Measurements from ENCODE around the gene MED9.

The MED9 gene

DNA sequence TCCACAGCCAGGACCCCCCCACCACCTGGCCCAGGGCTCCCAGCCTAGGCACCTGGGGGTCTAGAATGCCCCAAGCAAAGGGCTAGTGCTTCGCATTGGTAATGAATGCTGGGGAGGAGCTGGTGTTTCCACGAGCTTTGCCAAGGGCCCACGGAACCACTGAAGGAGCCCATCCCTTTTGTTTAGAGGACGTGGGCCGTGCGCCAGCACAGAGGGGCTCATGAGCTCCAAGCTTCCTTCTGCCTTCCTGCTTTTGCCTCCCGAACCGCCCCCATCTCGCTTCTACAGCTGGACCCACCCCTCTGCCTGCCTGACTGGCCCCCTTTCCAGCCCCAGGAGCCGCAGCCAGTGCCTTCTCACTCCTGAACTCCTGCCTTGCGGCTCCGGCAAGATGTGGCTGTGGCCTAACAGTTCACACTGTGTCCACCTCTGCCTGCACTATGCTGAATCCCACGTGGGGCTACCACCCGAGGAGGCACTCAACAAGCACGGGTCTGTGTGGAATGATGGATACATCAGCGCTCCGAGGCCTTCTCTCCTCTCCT lies 51.2 kb downstream of the MED9 start:
- H3K4me3 ChIP-seq (ENCODE audit: low read depth, low read length): no peak overlapping the region
- TF ChIP-seq, protein P1, sequence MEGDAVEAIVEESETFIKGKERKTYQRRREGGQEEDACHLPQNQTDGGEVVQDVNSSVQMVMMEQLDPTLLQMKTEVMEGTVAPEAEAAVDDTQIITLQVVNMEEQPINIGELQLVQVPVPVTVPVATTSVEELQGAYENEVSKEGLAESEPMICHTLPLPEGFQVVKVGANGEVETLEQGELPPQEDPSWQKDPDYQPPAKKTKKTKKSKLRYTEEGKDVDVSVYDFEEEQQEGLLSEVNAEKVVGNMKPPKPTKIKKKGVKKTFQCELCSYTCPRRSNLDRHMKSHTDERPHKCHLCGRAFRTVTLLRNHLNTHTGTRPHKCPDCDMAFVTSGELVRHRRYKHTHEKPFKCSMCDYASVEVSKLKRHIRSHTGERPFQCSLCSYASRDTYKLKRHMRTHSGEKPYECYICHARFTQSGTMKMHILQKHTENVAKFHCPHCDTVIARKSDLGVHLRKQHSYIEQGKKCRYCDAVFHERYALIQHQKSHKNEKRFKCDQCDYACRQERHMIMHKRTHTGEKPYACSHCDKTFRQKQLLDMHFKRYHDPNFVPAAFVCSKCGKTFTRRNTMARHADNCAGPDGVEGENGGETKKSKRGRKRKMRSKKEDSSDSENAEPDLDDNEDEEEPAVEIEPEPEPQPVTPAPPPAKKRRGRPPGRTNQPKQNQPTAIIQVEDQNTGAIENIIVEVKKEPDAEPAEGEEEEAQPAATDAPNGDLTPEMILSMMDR (IDR thresholded peaks at IDR 0.05; ENCODE audit: low read depth, low read length): no peak

DNA sequence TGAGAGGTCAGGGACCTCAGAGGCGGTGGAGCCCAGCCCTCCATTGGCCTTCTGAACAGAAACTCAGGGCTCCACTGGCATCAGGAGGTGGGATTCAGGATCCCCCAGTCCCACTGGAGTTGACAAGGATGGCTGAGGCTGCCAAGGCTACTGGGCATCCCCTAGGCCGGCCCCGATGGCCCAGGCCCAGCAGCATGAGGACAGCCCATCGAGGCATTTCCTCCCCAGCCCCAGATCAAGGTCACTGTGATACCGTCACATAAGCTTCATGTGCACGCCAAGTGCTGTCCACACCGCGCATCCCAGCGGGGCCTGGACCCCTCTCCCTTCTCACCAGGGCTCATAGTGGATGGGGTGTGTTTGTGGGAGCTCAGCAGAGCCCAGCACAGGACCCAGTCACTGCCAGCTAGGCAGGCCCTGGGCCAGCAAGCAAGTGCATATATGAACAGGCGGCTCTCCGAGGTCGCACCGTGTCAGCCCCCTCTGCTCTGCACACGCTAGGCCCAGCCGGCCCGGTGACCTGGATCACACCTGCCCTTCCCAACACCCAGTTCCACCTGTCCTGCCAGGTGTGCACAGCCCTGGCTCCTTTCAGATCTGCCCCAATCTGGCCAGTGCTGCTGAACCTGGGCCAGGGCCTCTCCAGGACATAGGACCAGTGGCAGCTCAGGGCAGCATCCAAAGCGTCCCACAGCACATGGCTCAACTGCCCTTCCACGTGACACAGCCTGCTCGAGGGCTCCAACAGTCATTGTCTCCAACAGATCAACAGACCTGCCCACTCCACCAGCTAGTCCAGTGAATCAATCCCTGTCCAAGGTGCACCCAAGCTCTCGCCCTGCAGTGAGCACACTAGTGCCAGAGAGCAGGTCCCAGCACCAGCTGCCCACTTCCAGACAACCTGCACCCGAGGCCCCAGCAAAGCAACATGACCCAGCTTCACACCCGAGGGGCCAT lies 52.2 kb downstream of the MED9 start:
- TF ChIP-seq, protein P1 (IDR thresholded peaks at IDR 0.05; ENCODE audit: low read depth, low read length): no peak
- H3K4me3 ChIP-seq (ENCODE audit: low read depth, low read length): no peak overlapping the region

DNA sequence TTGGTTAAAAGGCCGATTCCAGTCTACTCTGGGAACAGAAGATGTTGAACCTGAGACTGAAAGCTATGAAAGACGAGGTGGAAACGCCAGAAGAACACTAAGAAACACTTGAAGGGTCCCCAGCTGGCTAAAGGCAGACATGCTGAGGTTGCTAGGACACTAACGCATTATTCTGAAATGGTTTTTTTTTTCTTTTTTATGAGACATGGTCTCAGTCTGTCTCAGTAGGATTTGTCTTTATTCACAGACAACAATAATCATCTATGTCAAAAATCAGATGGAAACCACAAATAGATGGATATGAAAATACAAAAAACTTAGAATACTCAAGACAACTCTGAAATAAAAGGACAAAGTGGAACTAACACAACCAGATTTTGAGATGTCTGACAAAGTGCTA lies 54.4 kb downstream of the MED9 start:
- no peak overlapping the region for H3K4me3 ChIP-seq (ENCODE audit: low read depth, low read length)
- TF ChIP-seq, protein P1 (IDR thresholded peaks at IDR 0.05; ENCODE audit: low read depth, low read length): no peak

DNA sequence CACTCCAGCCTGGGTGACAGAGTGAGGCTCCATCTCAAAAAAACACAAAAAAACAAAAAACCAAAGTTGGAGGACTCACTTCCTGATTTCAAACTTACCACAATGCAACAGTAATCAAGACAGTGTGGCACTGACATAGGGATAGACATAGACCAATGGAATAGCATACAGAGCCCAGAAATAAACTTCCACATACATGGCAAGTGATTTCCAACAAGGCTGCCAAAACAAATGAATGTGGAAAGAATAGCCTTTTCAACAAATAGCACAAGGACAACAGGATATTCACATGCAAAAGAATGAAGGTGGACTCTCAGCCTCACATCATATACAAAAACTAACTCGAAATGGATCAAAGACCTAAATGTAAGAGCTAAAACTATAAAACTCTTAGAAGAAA lies 56.2 kb downstream of the MED9 start:
- TF ChIP-seq, protein P1 (IDR thresholded peaks at IDR 0.05; ENCODE audit: low read depth, low read length): no peak
- no peak overlapping the region for H3K4me3 ChIP-seq (ENCODE audit: low read depth, low read length)

- H3K4me3 ChIP-seq (ENCODE audit: low read depth, low read length): no peak overlapping the region
- TF ChIP-seq, protein P1 (IDR thresholded peaks at IDR 0.05; ENCODE audit: low read depth, low read length): no peak
Observed at GRCh38 chr17:17533901-17534441, 57.2 kb downstream of the MED9 start.

DNA sequence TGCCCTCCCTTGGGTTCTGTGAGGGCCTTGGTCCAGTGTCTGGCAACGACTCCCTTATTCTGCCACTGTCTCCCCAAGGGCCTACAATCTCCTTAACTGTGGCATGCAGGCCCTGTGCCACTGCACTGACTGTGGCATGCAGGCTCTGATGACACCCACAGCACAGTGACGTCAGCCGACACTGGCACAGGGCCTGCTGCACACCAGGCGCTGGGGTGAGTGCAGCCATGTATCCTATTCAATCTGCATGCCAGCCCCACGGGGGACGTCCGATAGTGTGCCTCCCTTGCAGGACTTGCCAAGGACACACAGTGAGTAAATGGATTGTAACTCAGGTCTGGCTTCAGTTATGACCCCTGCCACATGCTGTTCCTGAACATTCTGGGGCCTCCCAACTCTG lies 59.2 kb downstream of the MED9 start:
- TF ChIP-seq, protein P1 (IDR thresholded peaks at IDR 0.05; ENCODE audit: low read depth, low read length): no peak
- no peak overlapping the region for H3K4me3 ChIP-seq (ENCODE audit: low read depth, low read length)

GRCh38 chr17:17536702-17537101 lies 59.9 kb downstream of the MED9 start:
- TF ChIP-seq, protein P1 (IDR thresholded peaks at IDR 0.05; ENCODE audit: low read depth, low read length): no peak

More at GRCh38 chr17:17536702-17537101, 59.9 kb downstream of the MED9 start:
- H3K4me3 ChIP-seq (ENCODE audit: low read depth, low read length): no peak overlapping the region

All from WI38 (cell line).